Psoas muscle (tissue), 8 donors: ENCODE data around the gene CD37. TPM values are rescaled to one million over a fixed set of nuclear protein-coding genes. Genes with fewer than 3 reads are reported as not detected.

Source experiments
- ATAC-seq, 4 donors: fragments of 200-7000 bp; cut with Tn5 transposase; one replicate each; pipeline ENCODE4 v1.9.1; 2020; ENCODE audit warnings: moderate library complexity in 3 of 4, mild to moderate bottlenecking in 2 of 4
- DNase-seq, 2 donors: peaks; one replicate each; pipeline ENCODE4 v3.0.0-alpha.2; 2020
- H3K27ac ChIP-seq: fragments of 200-600 bp; one replicate; pipeline ENCODE4 v1.8.0; 2022
- H3K27me3 ChIP-seq, 3 donors: fragments of 200-600 bp in 1 of 3; one replicate each; pipeline versions ENCODE4 v1.6.1 to v1.8.0; 2013 to 2022; ENCODE audit warnings: low read length in 2 of 3, mild to moderate bottlenecking in 2 of 3, moderate library complexity in 1 of 3; ENCODE audit not compliant: insufficient read depth in 3 of 3
- H3K36me3 ChIP-seq, 2 donors: fragments of 200-600 bp in 1 of 2; one replicate each; pipeline versions ENCODE4 v1.6.1 to v1.8.0; 2013 to 2022; ENCODE audit warnings: low read depth in 1 of 2, mild to moderate bottlenecking in 1 of 2, moderate library complexity in 1 of 2; ENCODE audit not compliant: insufficient read depth in 1 of 2
- H3K4me1 ChIP-seq: fragments of 200-600 bp; one replicate; pipeline ENCODE4 v1.8.0; 2022
- H3K4me3 ChIP-seq: fragments of 200-600 bp; one replicate; pipeline ENCODE4 v1.8.0; 2022; ENCODE audit warnings: mild to moderate bottlenecking
- H3K9me3 ChIP-seq: fragments of 200-600 bp; one replicate; pipeline ENCODE4 v1.8.0; 2022
- WGBS, 3 donors: extraction: QIAGEN DNeasy Blood & Tissue Kit; methylation state at CpG; one replicate each; pipeline versions ENCODE4 v1.1.6 to v1.1.7; 2013; 5-methylcytosine and 5-hydroxymethylcytosine counted together
- intact Hi-C, 2 donors: fragments of 100-400 bp; cut with DNase I; formaldehyde crosslinking; loops; one replicate each; pipeline versions ENCODE4 v1.11.0 to v1.14.2; 2022
- polyA plus RNA-seq, 3 donors: library from polyadenylated mRNA; stranded (reverse); fragments of 200-250 nt; gene quantifications; one replicate each; pipeline ENCODE4 v1.2.3, GENCODE V29; 2013
- total RNA-seq, 4 donors: library from RNA; stranded (reverse); fragmentation: NEBNext Ultra II Directional in 2 of 4; extraction: Animal tissue kit (Norgen Biotek cat#: 25700) in 2 of 4; gene quantifications; one replicate each; pipeline versions ENCODE4 v1.2.1 to v1.2.4, GENCODE V29; 2021 to 2023
- TF ChIP-seq, protein P1 (sequence below): fragments of 200-600 bp; IDR thresholded peaks from one replicate; pipeline ENCODE4 v1.8.0; 2022; ENCODE audit warnings: antibody characterized with exemption
- donor health status: healthy with polysubstance abuse.
- donor health status: DM: no; HTN: no; CAD: no; lungs with moderate emphysema.
- donor health status: Bipolar disorder and iron deficiency.
- donor health status: healthy.
- donor health status: DM: yes; HTN: yes; CAD: no.
- donor health status: DM: no; HTN: no; CAD: no.
- donor health status: DM: no; HTN: no; CAD: no.
- donor health status: DM: yes; HTN: yes; CAD: no.

Gene CD37
- total and polyA plus RNA-seq, 7 donors: 0.66 to 4.7 (median 2.3) TPM

GRCh38 chr19:49363268-49364082 is 28.3 kb downstream of the CD37 start, which contains the start of gene DKKL1:
Gene DKKL1, plus strand, starts transcription at chr19:49363877. Its CDS starts 122 bp downstream, at chr19:49363999.
- 2% methylated on average over 46 of the region's 46 CpGs for WGBS, 3 donors
- DNase-seq (peak; percentile 99), ATAC-seq (peak; percentile 92 to 94 (median 92))
- peak within 1 kb of the TSS; percentile 79 for H3K27ac ChIP-seq
- H3K4me1 ChIP-seq: peaks cover 4% of the 10 kb centered on the region
- intact Hi-C loops: no loop called here
- H3K9me3 ChIP-seq: peaks cover under 1% of the 10 kb centered on the region
- peaks cover 0 to 9% of the 10 kb centered on the region in 2 donors for H3K36me3 ChIP-seq
- TF ChIP-seq, protein P1, sequence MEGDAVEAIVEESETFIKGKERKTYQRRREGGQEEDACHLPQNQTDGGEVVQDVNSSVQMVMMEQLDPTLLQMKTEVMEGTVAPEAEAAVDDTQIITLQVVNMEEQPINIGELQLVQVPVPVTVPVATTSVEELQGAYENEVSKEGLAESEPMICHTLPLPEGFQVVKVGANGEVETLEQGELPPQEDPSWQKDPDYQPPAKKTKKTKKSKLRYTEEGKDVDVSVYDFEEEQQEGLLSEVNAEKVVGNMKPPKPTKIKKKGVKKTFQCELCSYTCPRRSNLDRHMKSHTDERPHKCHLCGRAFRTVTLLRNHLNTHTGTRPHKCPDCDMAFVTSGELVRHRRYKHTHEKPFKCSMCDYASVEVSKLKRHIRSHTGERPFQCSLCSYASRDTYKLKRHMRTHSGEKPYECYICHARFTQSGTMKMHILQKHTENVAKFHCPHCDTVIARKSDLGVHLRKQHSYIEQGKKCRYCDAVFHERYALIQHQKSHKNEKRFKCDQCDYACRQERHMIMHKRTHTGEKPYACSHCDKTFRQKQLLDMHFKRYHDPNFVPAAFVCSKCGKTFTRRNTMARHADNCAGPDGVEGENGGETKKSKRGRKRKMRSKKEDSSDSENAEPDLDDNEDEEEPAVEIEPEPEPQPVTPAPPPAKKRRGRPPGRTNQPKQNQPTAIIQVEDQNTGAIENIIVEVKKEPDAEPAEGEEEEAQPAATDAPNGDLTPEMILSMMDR: no peak
- H3K4me3 ChIP-seq: peak within 1 kb of the TSS; percentile 83
- H3K27me3 ChIP-seq: no peaks in the 10 kb centered on the region

- H3K36me3 ChIP-seq: peaks cover 0 to 2% of the 10 kb centered on the region in 2 donors
- H3K4me3 ChIP-seq: peak overlapping the region; percentile 83
- intact Hi-C loops: no loop called here
- H3K4me1 ChIP-seq: peaks cover 4% of the 10 kb centered on the region
- TF ChIP-seq, protein P1: no peak
- WGBS, 3 donors: 70 to 79% (median 77%) methylated on average over 27 of the region's 27 CpGs
- H3K27me3 ChIP-seq: no peaks in the 10 kb centered on the region
- ATAC-seq (no peak), DNase-seq (no peak)
- peak overlapping the region; percentile 61 for H3K27ac ChIP-seq
- H3K9me3 ChIP-seq: peaks cover 6% of the 10 kb centered on the region
These were observed 29.0 kb downstream of the CD37 start for GRCh38 chr19:49364083-49364737.

GRCh38 chr19:49366110-49366509 is 30.9 kb downstream of the CD37 start:
- ATAC-seq: no peak
- H3K36me3 ChIP-seq: no peaks in the 10 kb centered on the region
- TF ChIP-seq, protein P1: no peak
- H3K27ac ChIP-seq: no peak overlapping the region
- no peaks in the 10 kb centered on the region for H3K27me3 ChIP-seq
- peaks cover 4% of the 10 kb centered on the region for H3K4me1 ChIP-seq
- intact Hi-C loops: no loop called here
- no peak for DNase-seq
- H3K9me3 ChIP-seq: peaks cover 17% of the 10 kb centered on the region
- no peak overlapping the region for H3K4me3 ChIP-seq

GRCh38 chr19:49368711-49369358 is 33.6 kb downstream of the CD37 start:
- Histone ChIP-seq H3K4me1 (no peaks in the 10 kb centered on the region), H3K27me3 (peaks cover 0 to 6% (median 0%) of the 10 kb centered on the region in 3 donors), H3K36me3 (no peaks in the 10 kb centered on the region), H3K9me3 (peaks cover 17% of the 10 kb centered on the region), H3K4me3 (no peak overlapping the region), H3K27ac (no peak overlapping the region)
- DNase-seq (no peak), ATAC-seq (no peak)
- TF ChIP-seq, protein P1: no peak
- intact Hi-C loops: no loop called here
- 80 to 91% (median 80%) methylated on average over 5 of the region's 5 CpGs for WGBS, 3 donors
